Esophagus squamous epithelium (tissue), 5 donors: ENCODE data around the gene SMPD3. TPM values are rescaled to one million over a fixed set of nuclear protein-coding genes. Genes with fewer than 3 reads are reported as not detected.

ENCODE experiments used
- DNase-seq: peaks from one replicate; lab custom pipeline; 2025; lab: John Stamatoyannopoulos, UW
- H3K27ac ChIP-seq, 4 donors: fragments of 200-600 bp; sonication (generic); one replicate each; pipeline ENCODE4 v1.5.1; 2016 to 2019; ENCODE audit warnings: mild to moderate bottlenecking in 1 of 4
- H3K27me3 ChIP-seq, 4 donors: fragments of 200-600 bp; sonication (generic); 1 replicate in 3 of 4; 2 replicates in 1 of 4; pipeline versions ENCODE4 v1.5.1 to v1.6.0; 2017 to 2021; ENCODE audit warnings: antibody characterized with exemption in 1 of 4
- H3K36me3 ChIP-seq, 3 donors: fragments of 200-600 bp; sonication (generic); one replicate each; pipeline ENCODE4 v1.5.1; 2016 to 2019
- H3K4me1 ChIP-seq, 3 donors: fragments of 200-600 bp; sonication (generic); one replicate each; pipeline ENCODE4 v1.5.1; 2017 to 2019
- H3K4me3 ChIP-seq, 4 donors: fragments of 200-600 bp; sonication (generic); 1 replicate in 3 of 4; 2 replicates in 1 of 4; pipeline ENCODE4 v1.5.1; 2016 to 2019; ENCODE audit warnings: mild to moderate bottlenecking in 2 of 4, moderate library complexity in 1 of 4
- H3K9me3 ChIP-seq, 3 donors: fragments of 200-600 bp; sonication (generic); one replicate each; pipeline ENCODE4 v1.5.1; 2016 to 2019
- CTCF ChIP-seq, 6 experiments: fragments of 450-650 bp in 4 of 6; fragments of 200-600 bp in 2 of 6; sonication (generic) in 2 of 6; IDR thresholded peaks; one replicate each; pipeline ENCODE4 v1.5.1; 2016 to 2019; ENCODE audit warnings: antibody characterized with exemption in 6 of 6, mild to moderate bottlenecking in 4 of 6, moderate library complexity in 4 of 6
- POLR2A ChIP-seq, 4 donors: fragments of 450-650 bp; IDR thresholded peaks; one replicate each; pipeline ENCODE4 v1.6.1; 2017; ENCODE audit warnings: antibody characterized with exemption in 4 of 4, mild to moderate bottlenecking in 4 of 4, moderate library complexity in 3 of 4
- WGBS, 2 donors: methylation state at CpG; one replicate each; pipeline ENCODE4 v1.1.5; 2018; 5-methylcytosine and 5-hydroxymethylcytosine counted together
- intact Hi-C: fragments of 100-400 bp; cut with DNase I; formaldehyde crosslinking; loops from one replicate; pipeline ENCODE4 v1.15.0; 2022
- total RNA-seq, 4 donors: library from RNA; depleted of rRNA; stranded (reverse); fragments of >200 nt; gene quantifications; one replicate each; pipeline ENCODE4 v1.1.0, GENCODE V29; 2016
- donor health status: DM: yes; HTN: yes; CAD: no.

SMPD3 gene
- total RNA-seq, 4 donors from 2014 or later = 0.18 to 2.3 (median 0.92) TPM

GRCh38 chr16:68463904-68464303, 15.6 kb upstream of the SMPD3 start:
- intact Hi-C loops = no loop called here
- TF ChIP-seq POLR2A (IDR thresholded peaks at IDR 0.05) (no peak), CTCF (IDR thresholded peaks at IDR 0.05) (no peak)
- Histone ChIP-seq H3K9me3 (peaks cover 0 to 5% (median 0%) of the 10 kb centered on the region in 3 donors), H3K27ac (no peak overlapping the region), H3K4me1 (peaks cover 0 to 8% (median 0%) of the 10 kb centered on the region in 3 donors), H3K36me3 (no peaks in the 10 kb centered on the region), H3K4me3 (no peak overlapping the region), H3K27me3 (peaks cover 0 to 20% (median 0%) of the 10 kb centered on the region in 4 donors)
- no peak for DNase-seq
- WGBS, 2 donors = 76 to 90% methylated on average over 2 of the region's 2 CpGs

GRCh38 chr16:68460067-68460466, 11.8 kb upstream of the SMPD3 start:
- no peak for TF ChIP-seq CTCF (IDR thresholded peaks at IDR 0.05)
- TF ChIP-seq POLR2A (IDR thresholded peaks at IDR 0.05) = no peak
- no peak overlapping the region for H3K4me3 ChIP-seq
- H3K9me3 ChIP-seq = peaks cover 0 to 5% (median 0%) of the 10 kb centered on the region in 3 donors
- DNase-seq = no peak
- no peaks in the 10 kb centered on the region for H3K4me1 ChIP-seq
- WGBS, 2 donors = 74 to 75% methylated on average over 3 of the region's 3 CpGs
- intact Hi-C loops = no loop called here
- H3K27me3 ChIP-seq = peaks cover 0 to 20% (median 0%) of the 10 kb centered on the region in 4 donors
- H3K27ac ChIP-seq = no peak overlapping the region
- no peaks in the 10 kb centered on the region for H3K36me3 ChIP-seq

GRCh38 chr16:68459457-68459856, 11.1 kb upstream of the SMPD3 start:
- Histone ChIP-seq H3K4me1 (no peaks in the 10 kb centered on the region), H3K4me3 (no peak overlapping the region), H3K27ac (no peak overlapping the region), H3K36me3 (no peaks in the 10 kb centered on the region), H3K27me3 (peaks cover 0 to 20% (median 0%) of the 10 kb centered on the region in 4 donors), H3K9me3 (peaks cover 0 to 5% (median 0%) of the 10 kb centered on the region in 3 donors)
- WGBS, 2 donors = 73 to 79% methylated on average over 1 to 3 of the region's 4 CpGs
- TF ChIP-seq CTCF (IDR thresholded peaks at IDR 0.05) = no peak
- DNase-seq = no peak
- intact Hi-C loops = no loop called here

- peaks cover 0 to 22% (median 0%) of the 10 kb centered on the region in 4 donors for H3K27me3 ChIP-seq
- no peak for DNase-seq
- intact Hi-C loops = no loop called here
- no peaks in the 10 kb centered on the region for H3K4me1 ChIP-seq
- no peak overlapping the region for H3K4me3 ChIP-seq
- WGBS, 2 donors = 65 to 68% methylated on average over 2 of the region's 2 CpGs
- TF ChIP-seq POLR2A (IDR thresholded peaks at IDR 0.05) (no peak), CTCF (IDR thresholded peaks at IDR 0.05) (no peak)
- H3K9me3 ChIP-seq = peaks cover 0 to 5% (median 0%) of the 10 kb centered on the region in 3 donors
- H3K27ac ChIP-seq = no peak overlapping the region
- H3K36me3 ChIP-seq = no peaks in the 10 kb centered on the region
Observed at GRCh38 chr16:68458551-68458950, 10.2 kb upstream of the SMPD3 start.

- WGBS, 2 donors = 73 to 88% methylated on average over 1 to 3 of the region's 3 CpGs
- H3K9me3 ChIP-seq = peaks cover 0 to 1% (median 0%) of the 10 kb centered on the region in 3 donors
- H3K4me1 ChIP-seq = no peaks in the 10 kb centered on the region
- TF ChIP-seq CTCF (IDR thresholded peaks at IDR 0.05) (no peak), POLR2A (IDR thresholded peaks at IDR 0.05) (no peak)
- H3K4me3 ChIP-seq = no peak overlapping the region
- no peak overlapping the region for H3K27ac ChIP-seq
- peaks cover 0 to 24% (median 0%) of the 10 kb centered on the region in 4 donors for H3K27me3 ChIP-seq
- no peak for DNase-seq
- intact Hi-C loops = no loop called here
- H3K36me3 ChIP-seq = no peaks in the 10 kb centered on the region
Observed at GRCh38 chr16:68458101-68458500, 9.8 kb upstream of the SMPD3 start.
